Upper lobe of left lung (tissue), 4 donors: ENCODE measurements around the gene DGCR2.

Experiments used
- EP300 ChIP-seq, 4 donors: sonication (generic); formaldehyde crosslinking; IDR thresholded peaks; one replicate each; pipeline ENCODE4 v1.5.1; 2017; ENCODE audit warnings: antibody characterized with exemption in 4 of 4, control low read depth in 2 of 4
- TF ChIP-seq, protein P1 (sequence below), 6 experiments: fragments of 450-650 bp in 4 of 6; fragments of 200-600 bp in 2 of 6; sonication (generic) in 2 of 6; IDR thresholded peaks; one replicate each; pipeline ENCODE4 v1.5.1; 2016 to 2019; ENCODE audit warnings: antibody characterized with exemption in 6 of 6

DNA sequence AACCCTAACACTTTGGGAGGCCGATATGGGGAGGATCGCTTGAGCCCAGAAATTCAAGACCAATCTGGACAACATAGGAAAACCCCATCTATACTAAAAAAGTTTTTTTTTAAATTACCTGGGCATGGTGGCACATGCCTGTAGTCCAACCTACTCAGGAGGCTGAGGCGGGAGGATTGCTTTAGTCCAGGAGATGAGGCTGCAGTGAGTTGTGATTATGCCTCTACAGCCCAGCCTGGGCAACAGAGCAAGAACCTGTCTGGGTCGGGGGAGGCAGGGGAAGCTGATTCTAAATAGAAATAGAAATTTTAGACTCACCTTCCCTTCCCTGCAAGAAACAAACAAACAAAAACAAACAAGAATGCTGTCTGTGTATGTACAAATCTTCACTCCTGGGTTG lies 133.3 kb downstream of the DGCR2 start:
- TF ChIP-seq, protein P1, sequence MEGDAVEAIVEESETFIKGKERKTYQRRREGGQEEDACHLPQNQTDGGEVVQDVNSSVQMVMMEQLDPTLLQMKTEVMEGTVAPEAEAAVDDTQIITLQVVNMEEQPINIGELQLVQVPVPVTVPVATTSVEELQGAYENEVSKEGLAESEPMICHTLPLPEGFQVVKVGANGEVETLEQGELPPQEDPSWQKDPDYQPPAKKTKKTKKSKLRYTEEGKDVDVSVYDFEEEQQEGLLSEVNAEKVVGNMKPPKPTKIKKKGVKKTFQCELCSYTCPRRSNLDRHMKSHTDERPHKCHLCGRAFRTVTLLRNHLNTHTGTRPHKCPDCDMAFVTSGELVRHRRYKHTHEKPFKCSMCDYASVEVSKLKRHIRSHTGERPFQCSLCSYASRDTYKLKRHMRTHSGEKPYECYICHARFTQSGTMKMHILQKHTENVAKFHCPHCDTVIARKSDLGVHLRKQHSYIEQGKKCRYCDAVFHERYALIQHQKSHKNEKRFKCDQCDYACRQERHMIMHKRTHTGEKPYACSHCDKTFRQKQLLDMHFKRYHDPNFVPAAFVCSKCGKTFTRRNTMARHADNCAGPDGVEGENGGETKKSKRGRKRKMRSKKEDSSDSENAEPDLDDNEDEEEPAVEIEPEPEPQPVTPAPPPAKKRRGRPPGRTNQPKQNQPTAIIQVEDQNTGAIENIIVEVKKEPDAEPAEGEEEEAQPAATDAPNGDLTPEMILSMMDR (IDR thresholded peaks at IDR 0.05): no peak
- no peak for TF ChIP-seq EP300 (IDR thresholded peaks at IDR 0.05)
